HG02973 (cell line): Measurements from ENCODE around the gene SIPA1L3.

ENCODE experiments used
- ATAC-seq: cut with Tn5 transposase; IDR thresholded peaks from one replicate; pipeline ENCODE4 v1.9.1; 2021; ENCODE audit warnings: moderate library complexity; ENCODE audit not compliant: unreplicated experiment

The SIPA1L3 gene

GRCh38 chr19:37941782-37942515, 34.9 kb downstream of the SIPA1L3 start:
- no peak for ATAC-seq

- ATAC-seq: no peak
Measured at GRCh38 chr19:37942516-37942902, 35.5 kb downstream of the SIPA1L3 start.

- ATAC-seq: no peak
Measured at GRCh38 chr19:37943480-37943879, 36.5 kb downstream of the SIPA1L3 start.

DNA sequence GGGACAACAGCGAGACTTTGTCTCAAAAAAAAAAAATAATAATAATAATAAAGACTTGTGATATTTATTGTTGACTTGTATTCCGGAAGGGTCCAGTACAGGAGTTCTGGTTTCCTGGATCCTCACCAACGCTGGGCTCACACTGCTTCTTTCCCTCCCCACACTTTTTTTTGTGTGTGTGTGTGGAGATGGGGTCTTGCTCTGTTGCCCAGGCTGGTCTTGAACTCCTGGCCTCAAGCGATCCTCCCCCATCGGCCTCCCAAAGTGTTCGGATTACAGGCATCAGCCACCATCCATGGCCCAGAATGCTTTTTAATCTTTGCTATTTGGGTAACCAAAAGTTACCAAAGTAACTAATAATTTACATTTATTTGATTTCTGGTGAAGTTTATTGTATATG, 39.1 kb downstream of the SIPA1L3 start:
- no peak for ATAC-seq

DNA sequence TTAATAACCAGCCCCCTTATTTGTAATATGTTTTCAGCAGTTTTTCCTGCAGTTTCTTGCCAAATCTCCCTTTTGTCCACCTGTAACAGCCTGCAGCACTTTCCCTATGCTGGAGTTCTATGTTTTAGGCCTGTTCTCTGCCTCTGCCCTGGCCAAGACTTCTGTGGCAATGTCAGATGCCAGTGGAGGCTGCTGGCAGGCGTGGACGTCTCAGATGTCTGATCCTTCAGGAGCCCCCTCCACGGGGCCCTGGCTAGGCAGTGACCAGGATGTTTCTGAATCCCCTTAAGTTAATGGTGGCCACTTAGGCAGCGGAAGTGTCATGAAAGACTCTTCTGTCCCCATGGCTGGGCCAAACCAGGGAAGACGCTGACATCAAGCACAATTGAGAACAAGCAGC, 40.8 kb downstream of the SIPA1L3 start:
- ATAC-seq: no peak

DNA sequence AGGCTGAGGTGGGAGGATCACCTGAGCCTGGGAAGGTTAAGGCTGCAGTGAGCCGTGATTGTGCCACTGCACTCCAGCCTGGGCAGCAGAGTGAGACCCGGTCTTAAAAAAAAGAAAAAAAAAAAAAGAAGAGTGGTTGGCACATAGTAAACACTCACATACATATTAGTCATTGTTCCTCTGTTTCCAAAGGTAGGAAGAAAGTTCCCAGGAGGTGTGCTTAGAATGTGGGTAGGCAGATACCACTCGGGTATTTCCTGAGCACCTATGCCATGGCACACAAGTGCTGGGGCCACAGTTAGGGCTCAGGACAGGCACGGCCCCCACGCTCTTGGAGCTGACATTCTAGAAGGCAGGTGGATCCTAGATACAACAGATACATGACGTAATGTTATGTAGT, 41.4 kb downstream of the SIPA1L3 start:
- ATAC-seq: no peak

DNA sequence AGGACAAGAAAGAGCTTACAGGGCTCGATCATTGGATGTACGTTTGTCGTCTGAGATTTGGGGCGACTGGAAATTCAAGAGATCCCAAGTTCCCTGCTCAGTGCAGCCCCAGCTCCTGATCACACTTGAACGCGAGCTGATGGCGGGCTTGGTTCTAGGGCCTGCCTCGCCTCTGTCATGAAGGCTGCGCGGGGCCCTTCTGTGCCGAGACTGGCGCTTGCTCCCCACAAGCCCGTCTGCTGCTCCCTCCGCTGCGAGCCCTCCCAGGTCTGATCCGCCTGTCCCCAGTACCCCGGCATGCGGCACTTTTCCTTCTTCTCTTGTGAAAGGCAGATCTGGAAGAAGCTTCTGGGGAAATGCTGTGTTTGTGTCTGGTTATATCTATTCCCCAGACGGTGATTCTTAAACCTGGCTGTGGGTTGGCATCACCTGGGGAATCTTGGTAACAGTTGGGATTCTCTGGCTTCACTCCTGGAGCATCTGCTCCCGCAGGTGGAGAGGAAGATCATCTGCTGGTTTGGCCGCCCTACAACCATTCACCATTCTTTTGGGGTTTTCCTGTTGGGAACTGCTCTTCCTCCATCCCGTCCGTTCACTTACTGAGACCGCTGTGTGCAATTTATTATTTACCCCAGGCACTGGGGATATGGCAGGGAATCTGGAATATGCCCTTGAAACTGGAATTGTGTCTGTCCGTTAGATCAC, 43.6 kb downstream of the SIPA1L3 start:
- ATAC-seq: no peak

DNA sequence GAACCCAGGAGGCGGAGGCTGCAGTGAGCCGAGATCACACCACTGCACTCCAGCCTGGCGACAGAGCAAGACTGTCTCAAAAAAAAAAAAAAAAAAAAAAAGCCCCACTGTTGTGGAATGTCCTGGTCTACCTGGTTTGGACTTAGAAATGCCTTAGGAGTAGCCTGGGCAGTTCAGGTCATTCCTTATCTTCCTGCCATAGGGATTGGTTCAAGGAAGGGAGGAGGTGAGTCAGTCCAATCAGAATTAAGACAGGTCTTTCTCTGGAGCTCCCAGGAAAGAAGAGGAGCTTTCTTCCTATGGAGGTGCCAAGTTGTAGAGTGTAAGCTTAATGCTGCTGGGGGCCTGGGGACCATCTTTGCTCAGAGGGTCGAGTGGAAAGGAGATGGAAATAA, 44.8 kb downstream of the SIPA1L3 start:
- ATAC-seq: no peak

GRCh38 chr19:37953171-37953917, 46.3 kb downstream of the SIPA1L3 start:
- no peak for ATAC-seq

GRCh38 chr19:37953918-37954303, 46.9 kb downstream of the SIPA1L3 start:
- no peak for ATAC-seq

DNA sequence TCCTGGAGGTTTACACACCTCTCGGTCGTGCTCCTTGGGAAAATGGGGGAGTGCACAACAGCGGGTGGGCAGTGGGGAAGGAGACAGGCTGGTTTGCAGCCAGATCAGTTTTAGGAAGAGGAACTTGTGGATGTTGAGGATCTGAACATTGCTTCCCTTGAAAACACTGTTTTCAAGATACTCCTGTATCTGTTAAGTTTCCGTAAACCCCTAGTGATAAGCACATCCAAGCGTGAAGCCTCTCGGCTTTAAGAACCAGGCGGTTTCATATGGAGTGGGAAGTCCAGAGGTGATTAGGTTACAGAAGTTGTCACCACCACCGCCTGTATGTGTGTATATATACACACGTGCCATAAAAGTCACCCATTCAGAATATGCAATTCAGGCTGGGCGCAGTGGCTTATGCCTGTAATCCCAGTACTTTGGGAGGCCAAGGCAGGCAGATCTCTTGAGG, 47.4 kb downstream of the SIPA1L3 start:
- no peak for ATAC-seq

- no peak for ATAC-seq
Measured at GRCh38 chr19:37955986-37956385, 49.0 kb downstream of the SIPA1L3 start.

DNA sequence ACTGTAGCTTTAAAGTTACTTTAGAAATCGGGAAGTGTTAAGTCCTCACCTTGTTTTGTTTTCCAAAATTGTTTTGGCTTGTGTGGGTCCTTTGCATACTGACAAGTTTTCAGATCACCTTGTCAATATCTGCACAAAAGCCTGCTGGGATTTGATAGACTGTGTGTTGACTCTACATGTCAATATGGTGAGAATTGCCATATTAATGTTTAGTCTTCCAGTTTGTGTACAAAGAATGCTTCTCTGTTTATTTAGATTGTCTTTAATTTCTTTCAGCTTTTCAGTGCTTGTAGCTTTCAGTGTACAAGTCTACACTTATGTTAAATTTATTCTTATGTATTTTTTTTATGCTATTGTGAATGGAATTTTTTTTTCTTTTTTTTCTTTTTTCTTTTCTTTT, 50.2 kb downstream of the SIPA1L3 start:
- ATAC-seq: no peak

DNA sequence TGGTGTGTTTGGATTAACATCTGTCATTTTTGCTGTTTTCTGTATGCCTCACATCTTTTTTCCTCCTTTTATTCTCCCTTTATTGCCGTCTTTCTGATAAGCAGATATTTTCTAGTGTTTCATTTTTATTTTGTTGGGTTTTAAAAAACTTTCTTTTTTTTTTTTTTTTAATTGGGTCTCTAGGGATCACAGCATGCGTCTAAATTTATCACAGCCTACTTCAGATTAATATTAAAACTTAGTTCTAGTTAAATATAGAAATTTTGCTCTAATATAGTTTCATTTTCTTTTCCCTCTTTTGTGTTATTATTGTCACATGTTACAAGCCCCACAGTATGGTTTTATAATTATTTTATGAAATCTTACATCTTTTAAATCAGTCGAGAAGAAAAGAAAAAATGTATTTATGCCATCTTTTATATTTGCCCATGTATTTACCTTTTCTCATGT, 52.7 kb downstream of the SIPA1L3 start:
- ATAC-seq: no peak

DNA sequence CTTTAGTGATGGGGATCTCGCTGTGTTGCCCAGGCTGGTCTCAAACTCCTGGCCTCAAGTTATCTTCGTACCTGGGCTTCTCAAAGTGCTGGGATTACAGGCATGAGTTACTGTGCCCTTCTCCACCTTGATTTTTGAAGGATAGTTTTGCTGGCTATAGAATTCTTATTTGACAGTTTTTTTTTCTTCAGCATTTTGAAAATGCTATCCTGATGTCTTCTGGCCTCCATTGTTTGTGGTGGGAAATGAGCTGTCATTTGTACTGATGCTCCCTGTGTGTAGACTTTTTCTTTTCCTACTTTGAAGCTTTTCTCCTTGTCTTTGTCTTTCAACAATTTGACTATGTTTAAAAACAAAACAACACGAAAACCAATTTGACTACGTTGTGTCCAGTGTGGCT, 54.2 kb downstream of the SIPA1L3 start:
- no peak for ATAC-seq

GRCh38 chr19:37963190-37963936, 56.4 kb downstream of the SIPA1L3 start:
- ATAC-seq: no peak

DNA sequence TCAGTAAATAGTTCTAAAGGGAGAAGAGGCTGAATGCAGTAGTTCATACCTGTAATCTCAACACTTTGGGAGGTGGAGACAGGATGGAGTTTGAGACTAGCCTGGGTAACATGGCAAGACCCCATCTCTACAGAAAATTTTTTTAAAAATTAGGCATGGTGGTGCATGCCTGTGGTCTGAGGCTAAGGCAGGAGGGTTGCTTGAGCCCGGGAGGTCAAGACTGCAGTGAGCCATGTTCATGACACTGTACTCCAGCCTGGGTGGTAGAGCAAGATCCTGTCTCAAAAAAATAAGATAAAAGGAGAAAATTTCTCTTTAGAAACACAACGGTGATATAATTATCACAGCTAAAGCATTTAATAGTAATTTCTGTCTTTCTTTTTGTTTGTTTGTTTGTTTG, 57.1 kb downstream of the SIPA1L3 start:
- ATAC-seq: no peak

DNA sequence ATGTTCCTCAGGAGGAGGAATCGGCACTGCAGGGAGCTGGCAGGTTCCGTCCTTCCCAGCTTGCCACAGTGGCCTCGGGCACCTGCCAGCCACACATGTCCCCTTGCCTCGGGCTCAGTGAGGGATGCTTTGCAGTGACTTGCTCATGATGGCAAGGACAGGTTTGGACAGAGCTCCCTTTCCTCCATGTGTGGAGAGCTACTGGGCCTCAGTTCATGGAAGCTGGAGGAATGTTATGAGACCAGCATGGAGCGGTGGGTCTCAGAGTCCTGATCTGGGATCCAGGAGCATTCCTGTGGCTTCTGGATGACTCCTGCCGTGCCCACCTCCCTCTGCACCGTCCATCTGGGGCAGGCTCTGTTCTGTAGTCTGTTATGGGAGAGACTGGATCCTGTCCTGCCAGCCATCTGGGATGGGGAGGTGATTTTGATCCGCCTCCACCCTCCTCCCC, 59.2 kb downstream of the SIPA1L3 start:
- no peak for ATAC-seq

GRCh38 chr19:37966662-37967231, 59.7 kb downstream of the SIPA1L3 start:
- no peak for ATAC-seq

GRCh38 chr19:37969695-37970094, 62.7 kb downstream of the SIPA1L3 start:
- no peak for ATAC-seq

DNA sequence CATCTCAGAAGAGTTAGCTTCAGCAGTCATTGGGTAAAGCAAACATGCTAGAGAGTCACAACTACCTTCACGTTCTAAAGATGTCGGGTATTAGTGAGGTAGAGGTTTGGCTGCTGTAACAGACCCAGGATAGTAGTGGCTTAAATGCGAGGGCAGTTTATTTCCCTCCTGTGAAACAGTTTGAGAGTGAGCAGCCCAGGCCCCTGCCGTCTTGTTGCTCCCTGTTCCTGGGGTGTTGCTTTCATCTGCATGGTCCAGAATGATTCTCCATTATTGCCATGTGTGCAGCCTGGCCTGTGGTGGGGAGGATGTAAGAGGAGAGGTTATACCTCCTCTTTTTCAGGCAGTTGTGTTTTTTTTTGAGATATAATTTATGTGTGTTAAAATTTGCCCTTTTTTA, 63.7 kb downstream of the SIPA1L3 start:
- ATAC-seq: no peak
